ENCODE measurements around the gene CYBB.

CYBB gene

GRCh38 chrX:37825215-37825842 is 45.5 kb downstream of the CYBB start:
- Histone ChIP-seq H3K27me3 (ENCODE audit: insufficient read depth, poor library complexity, severe bottlenecking) (no peaks in the 10 kb centered on the region), H3K27ac (replicated peaks) (peak overlapping the region; percentile 42; the same call in 1 of the 2 replicates), H3K4me3 (replicated peaks; ENCODE audit: insufficient read depth, low read length) (no peak overlapping the region)
- peak in 1 of 2 experiments; percentile 71 for DNase-seq (ENCODE audit: low read depth in 1 of 2, low spot score in 1 of 2)
- no peak for TF ChIP-seq GABPA (IDR thresholded peaks at IDR 0.05; ENCODE audit: low read depth)
- TF ChIP-seq CTCF (IDR thresholded peaks at IDR 0.05; ENCODE audit: insufficient read depth, low read length) = peak; percentile 72

- no peak for DNase-seq (ENCODE audit: low read depth in 1 of 2, low spot score in 1 of 2)
- Histone ChIP-seq H3K27me3 (ENCODE audit: insufficient read depth, poor library complexity, severe bottlenecking) (no peaks in the 10 kb centered on the region), H3K27ac (replicated peaks) (no peak overlapping the region), H3K4me3 (replicated peaks; ENCODE audit: insufficient read depth, low read length) (no peak overlapping the region)
- no peak for TF ChIP-seq CTCF (IDR thresholded peaks at IDR 0.05; ENCODE audit: insufficient read depth, low read length)
- no peak for TF ChIP-seq REST (IDR thresholded peaks at IDR 0.05; ENCODE audit: insufficient replicate concordance, low read depth)
- TF ChIP-seq POLR2AphosphoS5 (IDR thresholded peaks at IDR 0.05; ENCODE audit: low read depth) = no peak
- TF ChIP-seq GABPA (IDR thresholded peaks at IDR 0.05; ENCODE audit: low read depth) = no peak
- TF ChIP-seq SPI1 (IDR thresholded peaks at IDR 0.05; ENCODE audit: borderline replicate concordance, low read depth) = no peak
These were observed 49.9 kb downstream of the CYBB start for GRCh38 chrX:37829721-37830120.

- TF ChIP-seq CTCF (IDR thresholded peaks at IDR 0.05; ENCODE audit: insufficient read depth, low read length) (no peak), POLR2AphosphoS5 (IDR thresholded peaks at IDR 0.05; ENCODE audit: low read depth) (no peak), REST (IDR thresholded peaks at IDR 0.05; ENCODE audit: insufficient replicate concordance, low read depth) (no peak), SPI1 (IDR thresholded peaks at IDR 0.05; ENCODE audit: borderline replicate concordance, low read depth) (no peak)
- no peak for DNase-seq (ENCODE audit: low read depth in 1 of 2, low spot score in 1 of 2)
These were observed 50.5 kb downstream of the CYBB start for GRCh38 chrX:37830371-37830770.

GRCh38 chrX:37834937-37835336 is 55.1 kb downstream of the CYBB start:
- H3K4me3 ChIP-seq (replicated peaks; ENCODE audit: insufficient read depth, low read length) = no peak overlapping the region
- no peaks in the 10 kb centered on the region for H3K27me3 ChIP-seq (ENCODE audit: insufficient read depth, poor library complexity, severe bottlenecking)
- no peak overlapping the region for H3K27ac ChIP-seq (replicated peaks)
- TF ChIP-seq CTCF (IDR thresholded peaks at IDR 0.05; ENCODE audit: insufficient read depth, low read length) (no peak), REST (IDR thresholded peaks at IDR 0.05; ENCODE audit: insufficient replicate concordance, low read depth) (no peak), POLR2AphosphoS5 (IDR thresholded peaks at IDR 0.05; ENCODE audit: low read depth) (no peak), SPI1 (IDR thresholded peaks at IDR 0.05; ENCODE audit: borderline replicate concordance, low read depth) (no peak), GABPA (IDR thresholded peaks at IDR 0.05; ENCODE audit: low read depth) (no peak)
- no peak for DNase-seq (ENCODE audit: low read depth in 1 of 2, low spot score in 1 of 2)

More at GRCh38 chrX:37830371-37830770, 50.5 kb downstream of the CYBB start:
- H3K27ac ChIP-seq (replicated peaks) = no peak overlapping the region
- H3K4me3 ChIP-seq (replicated peaks; ENCODE audit: insufficient read depth, low read length) = no peak overlapping the region
- no peaks in the 10 kb centered on the region for H3K27me3 ChIP-seq (ENCODE audit: insufficient read depth, poor library complexity, severe bottlenecking)
